ENCODE results near the gene LYRM4.

The LYRM4 gene

GRCh38 chr6:5091210-5092069 lies 169.3 kb downstream of the LYRM4 start:
- no peak for DNase-seq

GRCh38 chr6:5090603-5091002 lies 170.1 kb downstream of the LYRM4 start:
- DNase-seq = no peak

DNA sequence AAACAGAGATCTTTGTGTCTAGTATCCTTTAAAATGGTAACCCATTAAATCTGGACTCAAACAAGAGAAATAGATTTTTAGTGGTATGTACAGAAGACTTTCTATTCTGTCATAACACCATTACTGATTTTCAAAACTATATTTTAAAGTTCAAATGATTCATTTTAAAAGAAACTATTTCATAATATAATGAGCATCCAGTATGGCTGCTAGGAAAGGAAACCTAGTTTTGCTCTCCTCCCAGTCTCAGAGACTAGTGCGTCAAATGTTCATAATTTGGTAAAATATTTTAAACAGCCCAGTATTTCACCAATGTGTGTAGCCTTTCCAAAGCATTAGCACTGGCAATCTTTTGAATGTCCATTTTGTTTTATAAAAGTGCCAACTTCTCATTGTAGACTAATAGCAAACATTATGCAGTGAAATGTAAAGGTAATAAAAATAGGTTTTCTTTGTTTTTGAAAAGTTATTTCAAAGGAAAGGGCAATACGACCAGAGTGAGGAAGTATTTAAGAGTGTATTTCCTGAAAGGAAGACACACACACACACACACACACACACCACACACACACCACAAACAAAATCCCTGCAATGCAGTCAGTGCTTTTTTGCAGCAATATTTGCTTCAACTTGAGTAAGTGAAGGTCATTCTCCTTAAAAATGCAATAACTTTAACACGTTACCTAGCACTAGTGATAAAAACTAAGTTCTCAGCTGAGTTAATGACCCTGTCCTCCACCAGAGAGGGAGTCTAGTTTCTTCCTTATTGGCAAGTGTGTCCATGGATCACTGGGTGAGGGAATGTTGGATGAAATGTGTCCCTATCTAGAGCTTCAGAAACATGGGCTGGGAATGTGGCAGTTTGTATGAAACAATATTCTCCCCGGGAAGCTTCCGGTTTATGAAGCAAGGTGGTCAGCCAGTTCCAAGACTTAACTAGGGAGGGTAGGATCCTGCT lies 171.0 kb downstream of the LYRM4 start:
- DNase-seq = no peak

DNA sequence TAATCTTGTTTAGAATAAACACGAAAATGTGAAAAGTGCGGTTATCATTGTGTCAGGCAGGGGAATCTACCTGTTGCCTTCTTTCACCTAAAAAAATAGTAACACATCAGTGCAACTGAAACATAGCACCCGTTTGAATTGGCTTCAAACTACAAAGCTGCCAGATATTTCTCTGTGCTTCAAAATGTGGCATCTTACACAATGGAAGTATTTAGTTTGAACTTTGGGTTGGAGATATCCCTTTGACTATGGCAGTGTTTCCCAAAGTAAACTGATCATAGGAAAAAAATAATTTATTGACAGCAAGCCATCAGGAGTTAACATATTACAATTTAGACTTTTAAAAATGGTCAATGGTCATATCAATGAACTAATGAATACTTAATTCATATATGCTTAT lies 172.0 kb downstream of the LYRM4 start:
- no peak for DNase-seq

DNA sequence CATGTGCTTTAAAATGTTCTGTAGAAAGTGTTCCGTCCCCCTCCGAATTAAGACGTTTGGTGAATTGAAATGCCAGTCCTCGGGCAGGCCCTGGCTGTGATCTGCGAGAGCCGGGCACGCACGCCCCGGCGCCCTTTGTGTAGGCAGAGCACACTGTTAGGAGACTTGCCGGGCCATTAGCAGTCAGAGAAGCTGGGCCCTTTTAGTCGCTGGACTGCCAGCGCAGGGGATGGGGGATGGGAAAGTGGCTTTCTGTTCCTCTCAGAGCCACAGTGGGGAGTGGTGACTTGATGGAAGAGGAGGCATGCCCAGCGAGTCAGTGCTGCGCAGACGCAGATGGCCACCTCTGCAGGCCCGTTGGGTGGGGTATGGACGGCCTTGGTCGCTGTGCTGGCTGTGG lies 173.4 kb downstream of the LYRM4 start:
- DNase-seq = no peak

GRCh38 chr6:5086294-5086890 lies 174.4 kb downstream of the LYRM4 start:
- DNase-seq = no peak

- peak in 1 of 5 donors; percentile 7 for DNase-seq
Measured at GRCh38 chr6:5085648-5086293, 175.0 kb downstream of the LYRM4 start.

DNA sequence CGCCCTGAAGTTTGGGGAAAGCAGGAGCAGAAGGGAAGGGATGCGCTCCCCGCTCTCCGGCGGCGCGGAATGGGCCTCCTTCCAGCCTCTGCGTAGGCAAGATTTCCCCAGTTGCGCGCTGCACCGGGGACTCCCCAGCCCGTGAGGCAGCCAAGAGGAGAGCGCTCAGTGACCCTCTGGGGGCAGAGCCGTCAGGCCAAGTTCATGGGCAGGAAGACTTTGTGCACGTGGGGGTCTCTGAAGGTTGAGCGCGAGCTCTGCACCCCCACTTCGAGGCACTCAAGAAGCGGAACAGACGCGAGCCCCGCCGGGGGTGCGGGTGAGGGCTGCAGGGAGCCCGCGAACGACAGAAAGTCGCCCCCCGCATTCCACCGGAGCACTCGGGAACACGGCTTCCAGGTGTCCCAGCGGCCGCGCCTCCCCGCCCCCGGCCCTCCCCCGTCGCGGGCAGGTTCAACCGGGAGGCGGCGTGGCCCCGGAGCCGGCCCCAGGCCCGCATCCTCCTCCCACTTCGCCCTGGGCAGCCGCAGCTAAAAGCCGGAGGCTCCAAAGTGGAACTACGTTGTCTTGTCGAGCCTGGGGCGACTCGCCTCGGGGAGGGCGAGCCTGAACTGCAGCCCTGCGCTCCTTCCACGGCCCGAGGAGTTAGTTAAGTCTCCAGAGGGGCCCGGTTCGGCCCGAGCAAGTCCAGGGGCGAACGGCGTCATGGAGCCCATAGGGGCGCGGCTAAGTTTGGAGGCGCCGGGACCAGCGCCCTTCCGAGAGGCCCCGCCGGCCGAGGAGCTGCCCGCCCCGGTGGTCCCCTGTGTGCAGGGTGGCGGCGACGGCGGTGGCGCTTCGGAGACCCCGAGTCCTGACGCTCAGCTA lies 175.7 kb downstream of the LYRM4 start, which contains the start of gene PPP1R3G:
Gene PPP1R3G (plus strand): TSS at position 561 of the 867 bp plus-strand sequence. CDS start 145 bp downstream, at position 706.
- DNase-seq = no peak

GRCh38 chr6:5084360-5084780 lies 176.4 kb downstream of the LYRM4 start:
- no peak for DNase-seq

GRCh38 chr6:5083813-5084359 lies 176.9 kb downstream of the LYRM4 start:
- DNase-seq = no peak

DNA sequence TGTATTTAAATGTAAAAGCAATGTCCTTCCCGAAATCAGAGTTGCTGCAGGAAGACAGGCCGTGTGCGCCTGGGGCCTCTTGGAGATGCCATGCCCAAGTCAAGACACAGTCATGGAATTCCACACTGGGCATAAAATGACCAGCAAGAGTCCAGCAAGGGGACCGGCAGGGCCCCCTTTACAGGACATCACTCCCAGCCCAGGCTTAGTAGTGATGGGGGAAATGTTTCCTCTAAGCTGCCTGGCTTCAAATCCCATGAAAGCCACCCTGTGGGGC lies 177.5 kb downstream of the LYRM4 start:
- no peak for DNase-seq

DNA sequence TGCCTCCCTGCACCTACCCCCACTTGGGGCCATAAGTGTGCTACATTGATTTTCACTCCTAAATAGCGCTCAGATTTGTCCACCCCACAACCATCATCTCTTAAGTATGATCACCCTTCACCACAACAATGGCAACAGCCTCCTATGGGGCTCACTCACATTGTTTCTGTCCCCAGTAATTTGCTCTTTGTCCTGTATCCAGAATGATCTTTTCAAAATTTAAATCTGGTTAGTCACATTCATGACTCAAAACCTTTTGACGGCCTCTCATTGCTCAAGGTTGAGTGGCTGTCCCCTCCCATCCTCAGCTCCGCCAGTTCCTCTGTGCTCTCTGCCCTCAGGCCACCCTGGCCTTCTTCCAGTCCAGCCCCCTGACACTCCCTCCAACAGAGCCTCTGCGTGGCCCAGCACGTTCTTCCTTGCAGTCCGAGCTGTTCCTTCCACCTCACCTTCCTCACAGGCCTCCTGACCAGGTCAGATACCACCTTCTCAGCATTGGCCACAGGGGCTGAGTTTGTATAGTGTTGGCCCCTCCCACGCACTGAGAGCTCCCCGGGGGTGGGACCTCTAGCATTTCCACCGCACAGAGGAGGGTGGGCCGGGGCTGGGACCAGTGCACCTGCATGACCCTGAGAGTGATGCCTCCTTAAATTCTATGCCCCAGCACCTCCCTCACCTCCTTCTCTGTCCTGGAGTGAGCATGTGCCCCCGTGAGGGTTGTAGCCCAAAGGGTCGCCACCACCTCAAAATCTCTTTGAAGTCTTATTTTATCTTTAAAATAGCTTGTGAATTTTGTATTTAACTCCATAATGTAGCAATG lies 178.1 kb downstream of the LYRM4 start:
- DNase-seq = no peak

GRCh38 chr6:5081955-5082354 lies 178.8 kb downstream of the LYRM4 start:
- DNase-seq = no peak

DNA sequence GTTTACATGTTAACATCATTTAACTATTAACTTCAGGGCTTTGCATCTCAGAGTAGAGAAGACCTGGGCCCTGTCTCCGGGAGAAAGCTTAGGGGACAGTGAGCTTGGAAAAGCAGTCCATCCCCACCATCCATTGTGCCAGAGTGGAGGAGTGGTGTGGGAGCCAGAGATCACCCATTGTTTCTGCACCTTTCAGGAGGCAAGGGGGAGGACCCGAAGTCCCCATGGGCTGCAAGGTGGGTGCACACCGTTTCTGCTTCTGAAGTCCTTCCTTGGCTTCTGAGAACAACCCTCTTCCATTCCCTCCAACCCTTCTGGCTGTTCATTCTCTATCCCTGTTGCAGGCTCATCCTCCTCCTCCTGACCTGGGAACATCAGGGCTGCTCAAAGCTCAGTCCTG lies 179.6 kb downstream of the LYRM4 start:
- DNase-seq = no peak

- no peak for DNase-seq
Measured at GRCh38 chr6:5080574-5080973, 180.2 kb downstream of the LYRM4 start.

GRCh38 chr6:5079692-5080091 lies 181.1 kb downstream of the LYRM4 start:
- DNase-seq = no peak

GRCh38 chr6:5078121-5078669 lies 182.6 kb downstream of the LYRM4 start:
- no peak for DNase-seq

- DNase-seq = no peak
Measured at GRCh38 chr6:5076931-5077330, 183.8 kb downstream of the LYRM4 start.

GRCh38 chr6:5073992-5074391 lies 186.8 kb downstream of the LYRM4 start:
- DNase-seq = no peak

DNA sequence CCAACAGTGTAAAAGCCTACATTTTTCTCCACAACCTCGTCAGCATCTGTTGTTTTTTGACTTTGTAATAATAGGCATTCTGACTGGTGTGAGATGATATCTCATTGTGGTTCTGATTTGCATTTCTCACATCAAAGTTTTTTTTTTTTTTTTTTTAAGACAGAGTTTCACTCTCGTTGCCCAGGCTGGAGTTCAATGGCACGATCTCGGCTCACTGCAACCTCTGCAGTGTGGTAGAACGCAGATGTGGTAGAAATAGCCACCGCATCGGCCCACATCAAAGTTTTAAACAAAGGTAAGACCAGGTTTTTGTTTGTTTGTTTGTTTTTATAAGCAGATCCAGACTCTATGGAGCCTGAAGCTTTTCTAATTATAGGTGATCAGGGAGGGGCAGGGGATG lies 188.3 kb downstream of the LYRM4 start:
- DNase-seq = no peak

Data from T-helper 1 cell (primary cell).